OCI-LY3 (cell line): ENCODE data around the gene SNAI1.

ENCODE experiments used
- EZH2phosphoT487 ChIP-seq: fragments of 200-600 bp; shearing (Covaris generic); IDR thresholded peaks from 2 replicates; pipeline ENCODE4 v1.6.1; 2018; ENCODE audit warnings: antibody characterized with exemption, mixed run types, low read depth
- TF ChIP-seq, protein P1 (sequence below): fragments of 200-600, 300-600 bp; sonication (generic); IDR thresholded peaks from 2 replicates; pipeline ENCODE4 v1.5.1; 2014; ENCODE audit warnings: antibody characterized with exemption, low read length, low read depth

- no peak for TF ChIP-seq EZH2phosphoT487
- TF ChIP-seq, protein P1, sequence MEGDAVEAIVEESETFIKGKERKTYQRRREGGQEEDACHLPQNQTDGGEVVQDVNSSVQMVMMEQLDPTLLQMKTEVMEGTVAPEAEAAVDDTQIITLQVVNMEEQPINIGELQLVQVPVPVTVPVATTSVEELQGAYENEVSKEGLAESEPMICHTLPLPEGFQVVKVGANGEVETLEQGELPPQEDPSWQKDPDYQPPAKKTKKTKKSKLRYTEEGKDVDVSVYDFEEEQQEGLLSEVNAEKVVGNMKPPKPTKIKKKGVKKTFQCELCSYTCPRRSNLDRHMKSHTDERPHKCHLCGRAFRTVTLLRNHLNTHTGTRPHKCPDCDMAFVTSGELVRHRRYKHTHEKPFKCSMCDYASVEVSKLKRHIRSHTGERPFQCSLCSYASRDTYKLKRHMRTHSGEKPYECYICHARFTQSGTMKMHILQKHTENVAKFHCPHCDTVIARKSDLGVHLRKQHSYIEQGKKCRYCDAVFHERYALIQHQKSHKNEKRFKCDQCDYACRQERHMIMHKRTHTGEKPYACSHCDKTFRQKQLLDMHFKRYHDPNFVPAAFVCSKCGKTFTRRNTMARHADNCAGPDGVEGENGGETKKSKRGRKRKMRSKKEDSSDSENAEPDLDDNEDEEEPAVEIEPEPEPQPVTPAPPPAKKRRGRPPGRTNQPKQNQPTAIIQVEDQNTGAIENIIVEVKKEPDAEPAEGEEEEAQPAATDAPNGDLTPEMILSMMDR = no peak
Measured at GRCh38 chr20:49984426-49985153, 1.8 kb downstream of the SNAI1 start.
